SU-DHL-6 (cell line): ENCODE measurements around the gene EML6.

Experiments
- H2AFZ ChIP-seq: fragments of 200-600 bp; sonication (generic); 2 replicates; pipeline ENCODE4 v1.6.1; 2014; ENCODE audit warnings: low read depth, mild to moderate bottlenecking, moderate library complexity, mixed read lengths, antibody characterized with exemption, low read length; ENCODE audit not compliant: severe bottlenecking
- H3F3A ChIP-seq: fragments of 200-600 bp; shearing (Covaris generic); 2 replicates; pipeline ENCODE4 v1.6.0; 2016; ENCODE audit warnings: antibody characterized with exemption, mild to moderate bottlenecking; ENCODE audit not compliant: insufficient read depth
- H3K27ac ChIP-seq: fragments of 200-600 bp; sonication (generic); 2 replicates; pipeline ENCODE4 v1.5.1; 2016; ENCODE audit warnings: low read depth, mild to moderate bottlenecking, low read length, moderate library complexity, mixed read lengths
- H3K27me3 ChIP-seq: fragments of 200-600 bp; sonication (generic), shearing (Covaris generic); 2 replicates; pipeline ENCODE4 v1.6.0; 2014; ENCODE audit warnings: mild to moderate bottlenecking, low read length
- H3K36me3 ChIP-seq: fragments of 200-600 bp; sonication (generic); 2 replicates; pipeline ENCODE4 v1.6.1; 2014; ENCODE audit warnings: mild to moderate bottlenecking, low read length, mixed read lengths
- H3K4me2 ChIP-seq: fragments of 300-600, 200-600 bp; shearing (Covaris generic), sonication (generic); 2 replicates; pipeline ENCODE4 v1.6.0; 2014; ENCODE audit warnings: low read length, low read depth, mild to moderate bottlenecking; ENCODE audit not compliant: poor library complexity, severe bottlenecking
- H3K4me3 ChIP-seq: fragments of 200-600 bp; sonication (generic); 2 replicates; pipeline ENCODE4 v1.5.1; 2014; ENCODE audit warnings: antibody characterized with exemption, low read length, mild to moderate bottlenecking, mixed read lengths; ENCODE audit not compliant: insufficient read depth, poor library complexity, severe bottlenecking
- H3K79me2 ChIP-seq: fragments of 200-600 bp; sonication (generic); 2 replicates; pipeline ENCODE4 v1.6.1; 2014; ENCODE audit warnings: mild to moderate bottlenecking, low read length, moderate library complexity; ENCODE audit not compliant: insufficient read depth
- H3K9ac ChIP-seq: fragments of 200-600 bp; sonication (generic); 2 replicates; pipeline ENCODE4 v1.7.0; 2014; ENCODE audit warnings: mild to moderate bottlenecking, low read length
- H3K9me2 ChIP-seq: fragments of 200-600 bp; sonication (generic); replicated peaks from 2 replicates; pipeline ENCODE4 v1.6.1; 2014; ENCODE audit warnings: low read length; ENCODE audit not compliant: insufficient read depth
- H3K9me3 ChIP-seq: fragments of 200-600 bp; sonication (generic); 2 replicates; pipeline ENCODE4 v1.6.1; 2014; ENCODE audit warnings: low read length, mixed read lengths; ENCODE audit not compliant: insufficient read depth
- H4K20me1 ChIP-seq: fragments of 200-600 bp; sonication (generic); 2 replicates; pipeline ENCODE4 v1.6.1; 2014; ENCODE audit warnings: low read depth, mild to moderate bottlenecking, antibody characterized with exemption, low read length, moderate library complexity, mixed read lengths
- EZH2phosphoT487 ChIP-seq: fragments of 200-600 bp; sonication (generic), shearing (Covaris generic); conservative IDR thresholded peaks from 2 replicates; pipeline ENCODE4 v1.6.1; 2018; ENCODE audit warnings: mild to moderate bottlenecking, antibody characterized with exemption, low read length, moderate library complexity, mixed read lengths
- TF ChIP-seq, protein P1 (sequence below): fragments of 200-600 bp; sonication (generic); IDR thresholded peaks from one replicate; pipeline ENCODE4 v1.5.1; 2017; ENCODE audit warnings: antibody characterized with exemption, mild to moderate bottlenecking, low read length, moderate library complexity; ENCODE audit not compliant: insufficient read depth, poor library complexity, severe bottlenecking

Gene EML6

DNA sequence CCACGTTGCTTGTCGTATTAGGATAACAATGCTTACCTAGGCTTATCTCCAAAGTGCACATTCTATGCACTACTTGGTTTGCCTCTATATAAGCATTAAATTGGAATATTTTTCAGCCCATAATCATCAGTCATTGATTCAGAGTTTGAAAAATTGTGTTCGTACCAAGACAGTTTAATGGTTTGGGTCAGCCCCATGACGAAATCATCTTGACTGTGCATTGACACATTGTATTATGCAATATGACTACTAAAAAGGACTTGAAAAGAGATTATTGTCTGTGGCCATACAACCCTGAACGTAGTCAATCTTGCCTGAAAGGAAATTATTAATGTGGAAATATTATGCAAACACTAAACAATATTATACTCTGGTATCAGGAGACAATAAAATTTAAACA is 141.3 kb downstream of the EML6 start:
- TF ChIP-seq, protein P1, sequence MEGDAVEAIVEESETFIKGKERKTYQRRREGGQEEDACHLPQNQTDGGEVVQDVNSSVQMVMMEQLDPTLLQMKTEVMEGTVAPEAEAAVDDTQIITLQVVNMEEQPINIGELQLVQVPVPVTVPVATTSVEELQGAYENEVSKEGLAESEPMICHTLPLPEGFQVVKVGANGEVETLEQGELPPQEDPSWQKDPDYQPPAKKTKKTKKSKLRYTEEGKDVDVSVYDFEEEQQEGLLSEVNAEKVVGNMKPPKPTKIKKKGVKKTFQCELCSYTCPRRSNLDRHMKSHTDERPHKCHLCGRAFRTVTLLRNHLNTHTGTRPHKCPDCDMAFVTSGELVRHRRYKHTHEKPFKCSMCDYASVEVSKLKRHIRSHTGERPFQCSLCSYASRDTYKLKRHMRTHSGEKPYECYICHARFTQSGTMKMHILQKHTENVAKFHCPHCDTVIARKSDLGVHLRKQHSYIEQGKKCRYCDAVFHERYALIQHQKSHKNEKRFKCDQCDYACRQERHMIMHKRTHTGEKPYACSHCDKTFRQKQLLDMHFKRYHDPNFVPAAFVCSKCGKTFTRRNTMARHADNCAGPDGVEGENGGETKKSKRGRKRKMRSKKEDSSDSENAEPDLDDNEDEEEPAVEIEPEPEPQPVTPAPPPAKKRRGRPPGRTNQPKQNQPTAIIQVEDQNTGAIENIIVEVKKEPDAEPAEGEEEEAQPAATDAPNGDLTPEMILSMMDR, result no peak
- TF ChIP-seq EZH2phosphoT487, result no peak
- Histone ChIP-seq H3K79me2 (no peaks in the 10 kb centered on the region), H3K4me3 (no peak overlapping the region), H3K27ac (no peak overlapping the region), H3K9me3 (no peaks in the 10 kb centered on the region), H3K9me2 (no peaks in the 10 kb centered on the region), H3K9ac (no peak overlapping the region), H2AFZ (no peak overlapping the region), H3F3A (no peaks in the 10 kb centered on the region), H3K4me2 (no peak overlapping the region), H3K27me3 (no peaks in the 10 kb centered on the region), H4K20me1 (no peaks in the 10 kb centered on the region), H3K36me3 (no peaks in the 10 kb centered on the region)

DNA sequence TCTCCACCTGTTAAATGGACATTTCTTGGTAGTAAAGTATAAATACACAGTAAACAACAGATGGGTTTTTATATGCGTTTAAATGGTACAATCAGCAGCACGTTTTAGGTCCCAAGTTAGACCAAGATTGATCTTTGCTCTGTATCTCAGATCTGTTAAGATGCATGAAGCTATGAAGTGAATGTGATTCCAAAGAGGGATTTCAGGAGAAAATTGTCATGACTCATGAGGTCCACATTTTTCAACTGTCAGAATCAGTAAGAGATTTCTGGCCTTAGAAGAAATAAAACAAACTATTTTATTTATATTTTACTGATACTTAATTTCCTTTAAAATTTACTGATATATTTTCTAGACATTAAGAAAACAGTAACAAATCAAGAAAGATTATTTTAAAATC is 142.7 kb downstream of the EML6 start:
- no peak for TF ChIP-seq EZH2phosphoT487
- TF ChIP-seq, protein P1, result no peak
- Histone ChIP-seq H3K27ac (no peak overlapping the region; the same call in 1 of the 2 replicates), H3K27me3 (no peaks in the 10 kb centered on the region), H3K9me2 (no peaks in the 10 kb centered on the region), H2AFZ (no peak overlapping the region), H3F3A (no peaks in the 10 kb centered on the region), H3K36me3 (no peaks in the 10 kb centered on the region), H3K4me3 (no peak overlapping the region), H4K20me1 (no peaks in the 10 kb centered on the region), H3K9ac (no peak overlapping the region), H3K9me3 (no peaks in the 10 kb centered on the region), H3K79me2 (no peaks in the 10 kb centered on the region), H3K4me2 (peak overlapping the region; percentile 22)

DNA sequence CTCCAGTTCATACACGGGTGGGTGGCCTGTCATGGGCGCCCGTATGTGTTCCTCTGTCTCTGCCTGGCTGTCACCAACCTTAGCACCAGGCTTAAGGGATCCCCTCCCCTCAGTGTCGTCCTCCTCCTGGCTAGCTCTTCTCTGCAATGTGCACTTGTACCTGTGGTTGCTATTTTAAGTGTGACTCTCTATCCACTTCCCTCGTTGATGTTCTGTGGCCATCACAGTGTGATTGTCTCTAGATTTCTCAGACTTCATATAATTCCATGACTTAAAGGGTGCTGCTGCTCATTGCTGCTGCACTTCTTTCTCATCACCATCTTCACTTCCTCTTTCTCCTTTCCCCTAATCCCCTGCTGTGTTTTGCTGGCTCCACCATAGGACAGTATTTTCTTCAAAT is 143.4 kb downstream of the EML6 start:
- Histone ChIP-seq H3K79me2 (no peaks in the 10 kb centered on the region), H3K36me3 (no peaks in the 10 kb centered on the region), H3F3A (no peaks in the 10 kb centered on the region), H3K9me2 (no peaks in the 10 kb centered on the region), H3K9me3 (no peaks in the 10 kb centered on the region), H3K27ac (peak overlapping the region; percentile 54), H2AFZ (peak overlapping the region; percentile 63), H3K9ac (peak overlapping the region; percentile 31), H3K4me2 (peak overlapping the region; percentile 22), H4K20me1 (no peaks in the 10 kb centered on the region), H3K4me3 (no peak overlapping the region), H3K27me3 (no peaks in the 10 kb centered on the region)
- TF ChIP-seq, protein P1, result no peak
- TF ChIP-seq EZH2phosphoT487, result no peak

DNA sequence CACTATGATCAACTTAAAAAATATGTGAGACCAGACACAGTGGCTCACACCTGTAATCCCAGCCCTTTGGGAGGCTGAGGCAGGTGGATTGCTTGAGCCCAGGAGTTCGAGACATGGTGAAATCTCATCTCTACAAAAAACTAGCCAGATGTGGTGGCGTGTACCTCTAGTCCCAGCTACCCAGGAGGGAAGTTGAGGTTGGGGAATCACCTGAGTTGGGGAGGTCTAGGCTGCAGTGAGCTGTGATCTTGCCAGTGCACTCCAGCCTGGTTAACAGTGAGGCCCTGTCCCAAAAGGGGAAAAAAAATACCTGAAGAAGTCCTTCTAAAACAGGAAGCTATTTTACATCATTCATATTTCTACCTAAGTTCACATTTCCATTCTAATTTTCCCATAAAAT is 144.0 kb downstream of the EML6 start:
- H3K27me3 ChIP-seq, result no peaks in the 10 kb centered on the region
- H3K9ac ChIP-seq, result no peak overlapping the region
- 0 out of 2 replicates have a peak overlapping the region, but pooled peaks have one; percentile 54 for H3K27ac ChIP-seq
- no peaks in the 10 kb centered on the region for H4K20me1 ChIP-seq
- no peaks in the 10 kb centered on the region for H3F3A ChIP-seq
- H3K9me3 ChIP-seq, result no peaks in the 10 kb centered on the region
- no peak overlapping the region for H2AFZ ChIP-seq
- no peaks in the 10 kb centered on the region for H3K9me2 ChIP-seq
- no peak for TF ChIP-seq EZH2phosphoT487
- TF ChIP-seq, protein P1, result no peak
- no peaks in the 10 kb centered on the region for H3K36me3 ChIP-seq
- no peak overlapping the region for H3K4me3 ChIP-seq
- peak overlapping the region; percentile 22 for H3K4me2 ChIP-seq
- H3K79me2 ChIP-seq, result no peaks in the 10 kb centered on the region
